ENCODE results near the gene WHRN. TPM values are rescaled to one million over a fixed set of nuclear protein-coding genes. Genes with fewer than 3 reads are reported as not detected.

WHRN gene
- total RNA-seq, 1 donor from 2014 or later = 1.1 TPM

DNA sequence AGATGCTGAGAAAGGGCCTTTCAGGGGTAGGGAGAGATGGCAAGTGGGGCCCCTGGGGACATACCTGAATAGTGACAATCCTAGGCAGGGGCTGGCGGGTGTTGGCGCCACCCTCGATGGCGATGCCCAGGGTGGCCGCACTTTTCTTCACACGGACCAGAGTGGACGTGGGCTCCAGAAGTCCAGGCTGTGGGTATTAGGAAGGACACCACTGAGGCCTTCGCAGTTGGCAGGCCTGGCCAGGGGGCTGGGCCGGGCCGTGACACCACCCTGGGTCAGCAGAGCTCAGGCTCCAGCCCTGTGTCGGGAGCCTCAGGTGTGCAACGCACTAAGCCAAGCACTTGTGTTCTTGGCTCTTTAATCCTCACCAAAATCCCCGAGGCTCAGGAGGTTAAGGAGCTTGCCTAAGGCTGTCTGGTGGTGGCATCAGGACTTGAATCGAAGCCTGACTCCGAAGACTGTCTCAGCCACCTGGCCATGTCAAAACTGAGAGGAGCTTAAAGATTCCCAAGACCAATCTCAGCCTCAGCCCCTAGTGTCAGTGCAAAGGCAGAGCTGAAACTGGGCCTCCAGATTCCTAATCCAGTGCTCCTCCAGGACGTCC is 102.0 kb downstream of the WHRN start:
- no peaks in the 10 kb centered on the region for H3K27me3 ChIP-seq
- TF ChIP-seq EZH2 (IDR thresholded peaks at IDR 0.05) (no peak), EZH2phosphoT487 (IDR thresholded peaks at IDR 0.05) (no peak)
- H2AFZ ChIP-seq (replicated peaks) = no peak overlapping the region
- no peak for DNase-seq (ENCODE audit: low spot score)
- H3K27ac Mint-ChIP-seq = no peak overlapping the region
- H3K4me1 ChIP-seq = no peaks in the 10 kb centered on the region
- H3K79me2 ChIP-seq (ENCODE audit: low read depth) = no peaks in the 10 kb centered on the region
- H3K4me2 ChIP-seq = no peak overlapping the region
- no peaks in the 10 kb centered on the region for H3K36me3 ChIP-seq
- no peaks in the 10 kb centered on the region for H3K9me3 Mint-ChIP-seq
- no peak overlapping the region for H3K27ac ChIP-seq
- H4K20me1 ChIP-seq (ENCODE audit: low read depth) = no peaks in the 10 kb centered on the region
- H3K4me3 ChIP-seq = no peak overlapping the region
- H3K9me3 ChIP-seq (ENCODE audit: low read depth) = no peaks in the 10 kb centered on the region
- H3K4me1 Mint-ChIP-seq = no peaks in the 10 kb centered on the region
- H3K27me3 Mint-ChIP-seq (ENCODE audit: insufficient read depth, low read depth) = peaks cover 13% of the 10 kb centered on the region
- H3K4me3 Mint-ChIP-seq = no peak overlapping the region
- H3K9ac ChIP-seq = no peak overlapping the region
- no peaks in the 10 kb centered on the region for H3F3A ChIP-seq (ENCODE audit: low read depth)
- no peaks in the 10 kb centered on the region for H3K36me3 Mint-ChIP-seq

DNA sequence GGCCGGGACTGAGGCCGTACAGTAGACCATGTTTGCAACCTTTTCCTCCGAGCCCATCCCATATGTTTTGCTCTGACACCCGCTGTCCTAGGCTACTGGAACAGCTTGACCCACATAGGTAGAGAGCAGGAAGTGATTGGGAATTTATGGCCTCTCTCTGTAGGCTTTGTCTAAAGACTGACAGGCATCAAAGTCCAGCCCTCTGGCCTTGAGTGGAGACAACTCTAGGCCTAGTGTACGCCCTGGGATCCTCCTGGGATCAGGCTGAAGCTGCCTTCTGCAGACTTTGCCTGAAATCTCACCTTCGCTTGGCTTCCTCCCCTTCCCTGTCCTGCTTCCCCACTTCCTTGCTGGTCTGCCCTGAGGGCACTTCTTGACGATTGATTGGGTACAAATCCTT is 103.9 kb downstream of the WHRN start:
- Mint-ChIP-seq H3K4me1 (peaks cover 12% of the 10 kb centered on the region), H3K27me3 (ENCODE audit: insufficient read depth, low read depth) (peaks cover 13% of the 10 kb centered on the region), H3K9me3 (no peaks in the 10 kb centered on the region), H3K27ac (no peak overlapping the region), H3K4me3 (no peak overlapping the region), H3K36me3 (no peaks in the 10 kb centered on the region)
- H3K36me3 ChIP-seq = no peaks in the 10 kb centered on the region
- no peak for DNase-seq (ENCODE audit: low spot score)
- no peaks in the 10 kb centered on the region for H4K20me1 ChIP-seq (ENCODE audit: low read depth)
- no peak overlapping the region for H3K4me2 ChIP-seq
- TF ChIP-seq EZH2phosphoT487 (IDR thresholded peaks at IDR 0.05) = no peak
- no peak for TF ChIP-seq EZH2 (IDR thresholded peaks at IDR 0.05)
- TF ChIP-seq, protein P1, sequence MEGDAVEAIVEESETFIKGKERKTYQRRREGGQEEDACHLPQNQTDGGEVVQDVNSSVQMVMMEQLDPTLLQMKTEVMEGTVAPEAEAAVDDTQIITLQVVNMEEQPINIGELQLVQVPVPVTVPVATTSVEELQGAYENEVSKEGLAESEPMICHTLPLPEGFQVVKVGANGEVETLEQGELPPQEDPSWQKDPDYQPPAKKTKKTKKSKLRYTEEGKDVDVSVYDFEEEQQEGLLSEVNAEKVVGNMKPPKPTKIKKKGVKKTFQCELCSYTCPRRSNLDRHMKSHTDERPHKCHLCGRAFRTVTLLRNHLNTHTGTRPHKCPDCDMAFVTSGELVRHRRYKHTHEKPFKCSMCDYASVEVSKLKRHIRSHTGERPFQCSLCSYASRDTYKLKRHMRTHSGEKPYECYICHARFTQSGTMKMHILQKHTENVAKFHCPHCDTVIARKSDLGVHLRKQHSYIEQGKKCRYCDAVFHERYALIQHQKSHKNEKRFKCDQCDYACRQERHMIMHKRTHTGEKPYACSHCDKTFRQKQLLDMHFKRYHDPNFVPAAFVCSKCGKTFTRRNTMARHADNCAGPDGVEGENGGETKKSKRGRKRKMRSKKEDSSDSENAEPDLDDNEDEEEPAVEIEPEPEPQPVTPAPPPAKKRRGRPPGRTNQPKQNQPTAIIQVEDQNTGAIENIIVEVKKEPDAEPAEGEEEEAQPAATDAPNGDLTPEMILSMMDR (IDR thresholded peaks at IDR 0.05) = no peak
- H3K4me3 ChIP-seq = no peak overlapping the region
- H3K4me1 ChIP-seq = peaks cover 8% of the 10 kb centered on the region
- H3K79me2 ChIP-seq (ENCODE audit: low read depth) = no peaks in the 10 kb centered on the region
- no peak overlapping the region for H3K9ac ChIP-seq
- no peaks in the 10 kb centered on the region for H3K27me3 ChIP-seq
- H3K9me3 ChIP-seq (ENCODE audit: low read depth) = no peaks in the 10 kb centered on the region
- no peak overlapping the region for H2AFZ ChIP-seq (replicated peaks)
- peaks cover 13% of the 10 kb centered on the region for H3F3A ChIP-seq (ENCODE audit: low read depth)
- no peak overlapping the region for H3K27ac ChIP-seq

DNA sequence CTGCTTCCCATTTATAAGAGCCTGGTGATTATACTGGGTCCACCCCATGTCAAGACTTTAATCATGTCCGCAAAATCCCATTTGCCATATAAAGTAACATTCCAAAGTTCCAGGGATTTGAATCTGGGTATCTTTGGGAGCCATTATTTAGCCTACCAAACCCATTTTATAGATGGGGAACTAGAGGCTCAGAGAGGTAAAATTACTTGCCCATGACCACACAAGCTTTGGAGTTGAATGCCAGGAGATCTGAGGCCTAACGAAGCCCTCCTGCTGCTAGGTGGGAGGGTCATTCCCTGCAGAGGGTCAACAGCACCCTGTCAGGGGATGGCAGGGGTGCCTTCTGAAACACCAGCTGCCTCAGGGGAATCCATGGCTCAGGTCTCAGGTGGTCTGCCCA is 104.5 kb downstream of the WHRN start:
- no peak overlapping the region for H3K4me2 ChIP-seq
- Mint-ChIP-seq H3K4me1 (peaks cover 14% of the 10 kb centered on the region), H3K36me3 (no peaks in the 10 kb centered on the region), H3K27ac (no peak overlapping the region), H3K9me3 (no peaks in the 10 kb centered on the region), H3K27me3 (ENCODE audit: insufficient read depth, low read depth) (peaks cover 15% of the 10 kb centered on the region), H3K4me3 (no peak overlapping the region)
- H3F3A ChIP-seq (ENCODE audit: low read depth) = peaks cover 15% of the 10 kb centered on the region
- DNase-seq (ENCODE audit: low spot score) = no peak
- no peak overlapping the region for H3K27ac ChIP-seq
- H3K4me3 ChIP-seq = no peak overlapping the region
- H3K36me3 ChIP-seq = no peaks in the 10 kb centered on the region
- no peaks in the 10 kb centered on the region for H3K9me3 ChIP-seq (ENCODE audit: low read depth)
- no peaks in the 10 kb centered on the region for H4K20me1 ChIP-seq (ENCODE audit: low read depth)
- H3K4me1 ChIP-seq = peaks cover 8% of the 10 kb centered on the region
- no peak for TF ChIP-seq EZH2 (IDR thresholded peaks at IDR 0.05)
- TF ChIP-seq, protein P1 (IDR thresholded peaks at IDR 0.05) = no peak
- TF ChIP-seq EZH2phosphoT487 (IDR thresholded peaks at IDR 0.05) = no peak
- H3K27me3 ChIP-seq = no peaks in the 10 kb centered on the region
- no peaks in the 10 kb centered on the region for H3K79me2 ChIP-seq (ENCODE audit: low read depth)
- H3K9ac ChIP-seq = no peak overlapping the region
- H2AFZ ChIP-seq (replicated peaks) = no peak overlapping the region

DNA sequence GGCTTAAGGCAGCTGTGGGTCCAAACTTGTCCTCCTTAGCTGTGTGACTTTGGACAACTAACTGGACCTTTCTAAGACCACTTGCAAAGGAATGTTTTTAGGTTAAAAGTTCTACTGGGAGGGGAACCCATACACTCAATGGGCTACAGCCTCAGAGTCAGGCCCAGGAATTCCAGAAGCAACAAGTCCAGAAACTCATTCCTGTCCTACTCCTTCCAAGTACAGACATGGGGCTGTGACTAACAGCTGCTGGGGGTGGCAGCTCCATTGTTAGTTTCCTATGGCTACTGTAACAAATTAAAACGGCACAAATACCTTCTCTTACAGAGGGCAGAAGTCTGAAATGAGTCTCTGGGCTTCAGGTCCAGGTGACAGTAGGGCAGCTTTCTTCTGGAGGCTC is 105.1 kb downstream of the WHRN start:
- Histone ChIP-seq H3K9me3 (ENCODE audit: low read depth) (no peaks in the 10 kb centered on the region), H2AFZ (replicated peaks) (no peak overlapping the region), H3K4me2 (no peak overlapping the region), H3K9ac (no peak overlapping the region), H3F3A (ENCODE audit: low read depth) (peaks cover 20% of the 10 kb centered on the region), H3K36me3 (no peaks in the 10 kb centered on the region), H3K79me2 (ENCODE audit: low read depth) (no peaks in the 10 kb centered on the region), H3K27ac (no peak overlapping the region), H3K4me1 (peaks cover 8% of the 10 kb centered on the region), H3K27me3 (no peaks in the 10 kb centered on the region), H3K4me3 (no peak overlapping the region), H4K20me1 (ENCODE audit: low read depth) (no peaks in the 10 kb centered on the region)
- Mint-ChIP-seq H3K36me3 (no peaks in the 10 kb centered on the region), H3K9me3 (no peaks in the 10 kb centered on the region), H3K4me3 (no peak overlapping the region), H3K4me1 (peaks cover 18% of the 10 kb centered on the region), H3K27me3 (ENCODE audit: insufficient read depth, low read depth) (peaks cover 14% of the 10 kb centered on the region), H3K27ac (no peak overlapping the region)
- no peak for DNase-seq (ENCODE audit: low spot score)
- TF ChIP-seq EZH2 (IDR thresholded peaks at IDR 0.05) = no peak
- no peak for TF ChIP-seq EZH2phosphoT487 (IDR thresholded peaks at IDR 0.05)
- TF ChIP-seq, protein P1 (IDR thresholded peaks at IDR 0.05) = no peak
